ENCODE data around the gene ZNF684.
"Not testable (repeated sequence)": the region's sequence is repeated elsewhere in the genome, so short reads cannot be mapped to it uniquely, and the experiment has no call there.

The ZNF684 gene

DNA sequence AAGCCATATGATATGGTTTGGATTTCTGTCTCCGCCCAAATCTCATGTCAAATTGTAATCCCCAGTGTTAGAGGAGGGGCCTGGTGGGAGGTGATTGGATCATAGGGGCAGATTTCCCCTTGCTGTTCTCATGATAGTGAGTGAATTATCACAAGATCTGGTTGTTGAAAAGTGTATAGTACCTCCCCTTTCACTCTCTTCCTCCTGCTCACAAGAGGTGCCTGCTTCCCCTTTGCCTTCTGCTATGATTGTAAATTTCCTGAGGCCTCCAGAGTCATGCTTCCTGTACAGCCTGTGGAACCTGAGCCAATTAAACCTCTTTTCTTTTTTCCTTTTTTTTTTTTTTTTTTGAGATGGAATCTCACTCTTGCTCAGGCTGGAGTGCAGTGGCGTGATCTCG, 43.4 kb downstream of the ZNF684 start:
- DNase-seq (ENCODE audit: low spot score): not testable (repeated sequence)

DNA sequence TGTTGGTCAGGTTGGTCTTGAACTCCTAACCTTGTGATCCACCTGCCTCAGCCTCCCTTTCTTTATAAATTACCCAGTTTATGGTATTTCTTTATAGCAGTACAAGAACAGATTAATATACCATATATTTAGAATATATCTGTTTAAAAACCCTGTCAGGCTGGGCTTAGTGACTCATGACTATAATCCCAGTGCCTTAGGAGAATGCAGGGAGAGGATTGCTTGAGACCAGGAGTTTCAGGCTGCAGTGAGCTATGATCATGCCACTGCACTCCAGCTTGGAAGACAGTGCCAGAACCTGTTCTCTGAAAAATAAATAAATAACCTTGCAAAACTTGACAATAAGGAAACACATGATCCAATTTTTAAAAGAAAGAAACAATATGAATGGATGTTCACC, 43.9 kb downstream of the ZNF684 start:
- no peak for DNase-seq (ENCODE audit: low spot score)

DNA sequence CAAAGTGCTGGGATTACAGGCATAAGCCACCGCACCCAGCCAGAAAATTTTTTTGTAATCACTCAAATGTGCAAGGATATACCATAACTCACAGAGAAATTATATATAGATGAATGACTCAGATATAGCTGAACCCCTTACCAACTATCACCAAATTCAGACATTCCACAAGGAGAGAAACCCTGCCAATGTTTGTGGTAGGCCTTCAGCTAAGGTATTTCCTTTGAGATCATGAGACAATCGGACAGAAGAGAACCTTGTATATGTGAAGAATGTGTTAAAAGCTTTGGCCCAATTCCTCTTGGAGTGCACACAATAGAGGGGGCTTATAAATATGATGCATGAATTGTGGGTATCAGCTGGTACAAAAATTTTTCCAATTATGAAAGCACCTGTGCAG, 50.7 kb downstream of the ZNF684 start:
- DNase-seq (ENCODE audit: low spot score): no peak

DNA sequence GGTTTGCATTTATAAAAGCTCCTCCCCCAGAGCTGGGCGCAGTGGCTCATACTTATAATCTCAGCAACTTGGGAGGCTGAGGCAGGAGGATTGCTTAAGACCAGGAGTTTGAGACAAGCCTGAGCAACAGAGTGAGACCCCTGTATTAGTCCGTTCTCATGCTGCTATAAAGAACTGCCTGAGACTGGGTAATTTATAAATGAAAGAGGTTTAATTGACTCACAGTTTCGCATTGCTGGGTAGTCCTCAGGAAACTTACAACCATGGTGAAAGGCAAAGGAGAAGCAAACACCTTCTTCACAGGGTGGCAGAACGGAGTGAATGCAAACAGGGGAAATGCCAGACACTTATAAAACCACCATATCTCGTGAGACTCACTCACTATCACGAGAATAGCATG, 52.5 kb downstream of the ZNF684 start:
- no peak for DNase-seq (ENCODE audit: low spot score)

DNA sequence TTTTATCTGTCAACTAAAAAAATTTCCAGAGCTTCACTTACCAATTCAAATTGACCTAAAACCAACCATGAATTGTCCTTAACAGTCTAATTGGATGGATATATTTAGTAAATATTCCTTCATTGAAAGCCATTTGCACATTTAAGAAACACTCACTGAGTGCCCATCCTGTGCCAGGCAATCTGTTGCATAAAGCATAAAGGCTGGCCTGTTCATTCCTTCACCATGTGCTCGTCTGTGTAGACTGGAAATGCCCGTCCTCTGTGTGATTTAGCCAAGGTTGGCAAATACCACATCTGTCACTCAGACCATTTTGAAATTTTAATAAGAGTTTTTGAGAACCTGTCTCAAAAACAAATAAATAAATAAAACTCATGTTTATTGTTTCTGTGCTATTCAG, 57.1 kb downstream of the ZNF684 start:
- DNase-seq (ENCODE audit: low spot score): no peak

DNA sequence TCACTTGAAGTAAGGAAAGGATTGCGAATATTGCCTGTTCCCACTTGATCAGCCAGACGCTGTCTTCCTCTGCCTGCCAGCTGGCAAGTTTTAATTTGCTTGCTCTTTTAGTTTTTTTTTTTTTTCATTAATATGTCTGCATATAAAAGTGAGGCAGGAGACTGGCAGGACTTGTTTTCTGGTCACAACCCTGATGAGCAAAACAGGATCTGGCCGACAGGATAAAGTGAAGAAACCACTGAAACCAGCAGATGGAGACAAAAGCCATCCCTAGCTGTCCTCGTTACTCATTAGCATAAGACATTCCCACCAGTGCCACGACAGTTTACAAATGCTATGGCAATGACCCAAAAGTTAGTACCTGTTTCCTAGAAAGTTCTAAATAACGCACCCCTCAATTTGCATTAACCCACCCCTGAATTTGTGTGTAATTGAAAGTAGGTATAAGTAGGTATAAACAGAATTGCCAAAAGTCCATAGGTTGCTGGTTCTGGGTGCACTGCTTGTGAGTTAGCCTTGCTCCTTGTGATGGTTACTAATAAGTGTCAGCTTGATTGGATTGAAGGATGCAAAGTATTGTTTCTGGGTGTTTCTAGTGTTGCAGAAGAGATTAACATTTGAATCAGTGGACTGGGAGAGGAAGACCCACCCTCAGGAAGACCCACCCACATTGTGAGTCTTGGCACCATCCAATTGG, 60.8 kb downstream of the ZNF684 start:
- DNase-seq (ENCODE audit: low spot score): peak; percentile 45

DNA sequence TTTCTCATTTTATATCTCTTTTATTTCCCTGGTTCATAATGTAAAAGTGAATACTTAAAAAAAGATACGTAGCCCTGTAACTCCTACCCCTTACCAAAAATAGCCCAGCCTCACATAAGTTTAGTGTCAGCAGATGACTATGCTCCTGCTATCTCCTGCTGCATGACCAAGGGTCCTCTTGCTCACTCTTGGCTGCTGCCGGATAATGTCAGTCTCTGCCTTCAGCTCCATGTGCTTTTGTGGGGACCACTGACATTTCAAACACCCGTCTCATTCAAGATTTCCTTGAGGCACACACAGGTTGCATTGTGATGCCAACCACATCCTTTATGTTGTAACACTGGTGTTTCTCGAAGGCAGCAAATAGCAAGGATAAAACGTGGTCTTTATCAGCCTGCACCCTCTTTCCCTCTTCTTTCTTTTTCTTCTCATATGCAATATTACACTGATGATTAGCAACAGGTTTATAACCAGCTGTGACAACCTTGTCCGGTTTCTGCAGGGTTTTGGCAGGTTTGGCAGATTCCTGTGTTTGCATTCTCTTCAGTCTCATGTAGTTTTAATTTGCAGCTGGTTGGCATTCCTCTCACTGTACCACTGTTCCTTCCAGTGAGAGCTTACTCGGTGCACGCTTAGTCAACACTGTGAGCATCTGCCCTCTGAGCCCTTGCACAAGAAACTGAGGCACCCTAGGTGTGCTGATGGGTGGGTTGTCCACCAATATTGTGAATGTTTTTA, 62.2 kb downstream of the ZNF684 start:
- no peak for DNase-seq (ENCODE audit: low spot score)

DNA sequence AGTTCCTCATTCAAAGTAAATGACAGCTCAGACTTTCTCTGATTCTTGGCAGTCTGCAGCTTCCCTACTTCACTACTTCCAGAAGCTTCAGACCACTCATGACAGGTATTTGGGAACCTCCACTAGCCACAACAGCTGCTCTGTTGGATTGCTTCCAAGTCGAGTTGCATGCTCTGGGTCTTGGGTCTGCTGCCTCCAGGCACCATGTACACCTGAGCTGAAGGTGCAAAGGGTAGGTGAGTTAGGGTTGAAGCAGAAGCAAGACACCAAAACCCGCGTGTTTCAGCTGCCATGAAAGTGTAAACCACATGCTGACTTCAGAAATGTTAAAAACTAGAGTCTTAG, 62.7 kb downstream of the ZNF684 start:
- no peak for DNase-seq (ENCODE audit: low spot score)

DNA sequence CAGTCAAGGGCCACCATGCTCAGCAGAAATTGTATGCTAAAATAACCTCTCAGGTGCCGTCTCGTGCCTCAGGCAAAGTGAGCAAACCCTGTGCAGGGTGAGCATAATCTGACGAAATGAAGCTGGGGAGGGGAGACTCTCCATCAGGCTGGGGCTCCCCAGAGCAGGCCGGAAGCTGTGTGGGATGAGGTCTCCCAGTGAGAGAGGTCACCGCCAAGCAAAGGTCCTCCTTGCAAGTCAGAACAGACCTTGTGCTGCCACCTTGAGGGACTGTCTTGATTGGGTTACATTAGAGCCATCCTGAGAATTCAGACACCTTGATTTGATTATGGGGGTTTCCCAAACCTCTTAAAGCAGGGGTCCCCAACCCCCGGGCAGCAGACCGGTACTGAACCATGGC, 64.2 kb downstream of the ZNF684 start:
- DNase-seq (ENCODE audit: low spot score): no peak

Data from GM03348 (cell line).